Hindlimb muscle (tissue), 1 donor: ENCODE data around the gene RGS19. TPM values are rescaled to one million over a fixed set of nuclear protein-coding genes. Genes with fewer than 3 reads are reported as not detected.

ENCODE experiments used
- DNase-seq: peaks from one replicate; pipeline ENCODE4 v3.0.0-alpha.2; 2013
- polyA plus RNA-seq: library from polyadenylated mRNA; unstranded; fragments of 120-200 nt; gene quantifications from one replicate; pipeline ENCODE4 v1.2.1, GENCODE V29; 2013; ENCODE audit not compliant: insufficient read length

RGS19 gene
- polyA plus RNA-seq, 1 donor = 6.9 TPM

DNA sequence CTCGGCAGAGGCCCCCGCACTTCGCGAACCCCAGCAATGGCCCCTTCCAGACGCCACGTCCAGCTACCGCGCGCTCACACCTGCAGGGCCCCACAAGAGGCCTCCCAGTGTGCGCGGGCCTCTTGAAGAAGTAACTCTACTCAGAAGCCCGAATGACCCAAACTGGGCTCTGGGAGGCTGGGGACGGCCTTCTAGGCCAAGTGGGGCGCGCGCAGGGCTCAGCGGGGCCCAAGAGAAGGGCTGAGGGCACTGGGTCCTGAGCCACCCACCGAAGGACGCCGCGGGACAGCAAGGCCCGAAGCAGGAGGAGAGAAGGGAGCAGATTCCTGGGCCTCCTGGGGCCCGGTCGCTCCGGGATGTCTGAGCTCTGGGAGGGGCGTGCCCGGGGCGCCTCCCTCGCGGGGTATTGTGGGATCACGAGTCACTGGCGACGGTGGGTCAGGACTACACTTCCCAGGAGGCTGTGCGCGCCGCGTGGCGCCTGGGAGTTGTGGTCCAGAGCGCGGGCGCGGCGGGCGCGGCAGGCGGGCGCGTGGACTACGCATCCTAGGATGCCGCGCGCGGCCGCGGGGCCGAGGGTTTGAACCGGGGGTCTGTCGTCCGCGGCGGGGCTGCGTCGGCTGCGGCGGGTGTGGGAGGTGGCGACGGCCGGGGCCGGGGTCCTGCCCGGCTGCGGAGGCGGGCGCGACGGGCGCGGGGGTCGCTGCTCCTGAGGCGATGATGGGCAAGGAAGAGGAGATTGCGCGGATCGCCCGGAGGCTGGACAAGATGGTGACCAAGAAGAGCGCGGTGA, 16.5 kb downstream of the RGS19 start, which contains the start of gene TCEA2:
Gene TCEA2, plus strand, starts transcription at position 603 of the 793 bp plus-strand sequence. Its CDS starts 115 bp downstream, at position 718.
- DNase-seq = peak; percentile 97

DNA sequence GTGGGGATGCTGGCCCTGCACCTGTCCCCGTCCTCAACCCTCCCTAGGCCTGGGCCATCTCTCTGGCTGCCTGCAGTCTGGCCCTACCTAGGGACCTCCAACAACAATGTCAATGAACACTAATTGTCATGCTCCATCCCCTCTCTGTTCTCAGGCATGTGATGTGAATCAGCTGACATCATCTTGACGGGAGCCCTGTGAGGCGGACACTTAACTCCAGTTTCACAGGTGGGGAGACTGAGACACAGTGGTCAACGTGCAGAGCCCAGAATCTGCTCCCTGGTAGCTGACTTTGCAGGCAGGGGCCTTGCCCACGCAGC, 17.1 kb downstream of the RGS19 start:
- no peak for DNase-seq

DNA sequence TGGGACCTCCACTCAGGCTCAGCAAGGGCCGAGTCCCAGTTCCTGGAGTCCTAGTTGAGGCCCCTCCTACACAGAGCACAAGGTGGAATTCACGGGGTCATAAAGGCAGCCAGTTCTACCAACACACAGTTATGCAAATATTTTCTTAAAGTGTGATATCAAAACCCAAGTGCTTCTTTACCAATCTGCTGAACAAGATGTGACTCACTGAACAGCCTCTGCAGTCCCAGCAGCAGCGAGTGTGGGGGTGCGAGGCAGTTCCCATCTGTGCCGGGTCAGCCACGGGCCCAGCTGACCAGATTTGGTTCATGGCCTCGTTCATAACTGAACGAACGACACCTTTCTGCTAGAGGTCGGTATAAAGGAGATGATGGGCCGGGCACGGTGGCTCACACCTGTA, 20.8 kb downstream of the RGS19 start:
- DNase-seq = no peak

DNA sequence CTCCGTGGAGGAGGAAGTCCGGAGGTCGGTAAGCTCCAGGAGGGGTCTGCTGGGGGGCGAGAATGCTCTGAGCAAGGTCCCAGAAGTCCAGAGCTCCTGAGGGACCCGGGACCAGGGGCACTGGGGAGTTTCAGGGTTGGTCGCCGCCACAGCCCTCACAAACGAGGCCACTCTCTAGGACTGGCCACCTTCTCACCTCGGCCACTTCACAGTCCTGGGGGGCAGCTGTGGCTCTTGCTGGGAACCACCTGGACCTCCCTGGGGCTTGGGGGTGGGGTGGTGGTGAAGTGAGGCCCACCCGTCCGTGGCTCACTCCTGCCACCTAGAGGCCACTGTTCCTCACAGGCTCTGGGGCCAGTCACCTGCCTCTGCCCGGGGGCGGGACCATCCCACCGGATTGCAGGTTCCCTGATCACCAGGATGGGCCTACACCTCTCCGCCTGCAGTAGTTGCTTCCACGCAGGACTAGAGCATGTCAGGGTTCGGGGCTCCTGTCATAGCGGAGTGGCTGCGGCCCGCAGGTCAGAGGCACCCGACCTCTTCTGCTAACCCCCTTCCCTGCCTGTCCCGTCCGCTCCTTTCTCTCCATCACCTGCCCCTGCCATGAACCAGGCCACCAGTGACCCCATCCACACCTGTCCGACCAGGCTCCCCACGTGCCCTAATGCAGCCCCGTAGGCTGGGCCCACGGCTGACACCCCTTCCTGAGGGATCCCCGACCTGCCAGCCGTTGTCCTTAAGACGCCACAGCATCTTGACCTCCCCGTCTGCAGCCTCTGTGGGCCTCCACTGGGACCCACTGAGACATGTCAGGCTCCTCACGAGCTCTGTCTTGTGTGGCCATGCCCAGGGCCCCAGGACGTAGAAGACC, 21.5 kb downstream of the RGS19 start:
- DNase-seq = peak; percentile 61

DNA sequence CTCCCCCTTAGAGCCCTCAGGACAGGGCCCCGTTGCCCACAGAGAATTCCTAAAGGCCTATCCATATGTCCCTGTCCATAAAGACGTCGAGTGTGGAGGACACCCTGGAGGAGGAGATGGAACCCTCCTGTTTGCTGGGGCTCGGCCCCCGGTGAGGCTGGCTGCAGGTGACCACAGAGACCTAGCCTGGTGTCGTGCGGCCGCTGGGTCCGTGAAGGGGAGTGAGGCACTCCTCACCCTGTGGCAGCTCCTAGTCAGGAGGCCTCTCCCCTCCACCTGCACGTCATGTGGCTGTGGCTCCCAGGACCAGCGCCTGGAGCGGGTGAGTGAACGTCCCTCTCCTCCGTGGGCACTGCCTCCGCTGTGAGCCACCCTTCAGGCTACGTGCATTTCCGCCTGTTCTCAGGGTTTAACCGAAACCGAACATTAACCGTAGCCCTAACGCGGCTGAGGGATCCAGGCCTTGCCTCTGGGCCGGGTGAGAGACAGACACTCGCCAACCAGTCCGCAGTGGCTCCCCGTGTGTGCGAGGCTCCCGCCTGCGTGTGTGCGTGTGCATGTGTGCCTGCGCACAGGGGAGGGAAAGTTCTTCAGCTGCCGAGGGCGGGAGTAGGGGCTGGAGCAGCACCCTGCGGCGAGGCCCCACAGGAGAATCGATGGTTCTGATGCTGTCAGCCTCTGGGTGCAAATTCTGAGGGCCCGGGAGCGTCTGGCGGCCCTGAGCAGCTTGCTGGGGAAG, 22.3 kb downstream of the RGS19 start:
- DNase-seq = no peak

DNA sequence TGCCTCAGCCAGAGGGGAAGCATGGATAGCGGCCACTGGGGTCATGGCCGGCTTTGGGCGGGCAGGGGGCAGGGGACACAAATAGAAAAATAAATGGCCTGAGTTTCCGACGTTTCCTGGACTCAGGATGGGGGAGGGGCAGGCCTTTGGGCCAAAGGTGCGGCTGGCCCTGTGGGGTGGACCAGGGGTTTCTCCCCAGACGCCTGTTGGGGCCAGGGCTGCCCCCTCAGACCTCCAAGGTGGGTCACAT, 22.8 kb downstream of the RGS19 start:
- no peak for DNase-seq

DNA sequence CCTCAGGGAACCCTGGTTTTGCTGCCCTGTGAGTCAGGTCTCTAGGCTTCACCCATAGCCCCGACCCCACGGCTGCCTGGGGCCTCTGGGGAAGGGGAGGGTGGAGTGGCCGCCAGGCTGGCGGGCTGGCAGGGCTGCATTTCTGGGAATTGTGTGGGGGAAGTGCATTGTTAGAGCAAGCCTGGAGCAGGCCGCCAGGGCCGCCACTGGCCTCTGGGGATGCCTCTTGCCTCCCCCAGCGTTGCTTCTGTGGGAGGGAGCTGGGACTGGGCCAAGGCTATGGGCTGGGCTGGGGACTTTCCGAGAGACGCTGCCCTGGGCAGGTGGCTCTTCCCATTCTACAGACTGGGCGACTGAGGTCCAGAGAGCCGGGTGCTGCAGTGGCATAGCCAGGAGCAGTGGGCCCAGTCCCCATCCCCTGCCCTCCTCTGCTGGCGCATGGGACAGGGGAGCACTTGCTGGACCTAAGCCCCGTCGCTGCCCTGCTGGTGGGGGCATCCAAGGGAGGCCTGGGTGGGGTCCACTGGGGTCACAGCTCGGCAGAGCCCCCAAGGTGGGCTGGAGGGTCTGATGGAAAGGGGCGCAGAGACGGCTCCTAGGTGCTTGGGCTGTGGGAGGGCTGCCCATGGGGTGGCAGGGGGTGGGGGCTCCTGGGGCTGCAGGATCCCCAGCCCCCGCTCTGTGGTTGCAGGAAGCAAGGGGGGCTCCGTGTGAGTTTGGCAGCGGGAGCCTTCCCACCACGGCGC, 23.3 kb downstream of the RGS19 start:
- no peak for DNase-seq

DNA sequence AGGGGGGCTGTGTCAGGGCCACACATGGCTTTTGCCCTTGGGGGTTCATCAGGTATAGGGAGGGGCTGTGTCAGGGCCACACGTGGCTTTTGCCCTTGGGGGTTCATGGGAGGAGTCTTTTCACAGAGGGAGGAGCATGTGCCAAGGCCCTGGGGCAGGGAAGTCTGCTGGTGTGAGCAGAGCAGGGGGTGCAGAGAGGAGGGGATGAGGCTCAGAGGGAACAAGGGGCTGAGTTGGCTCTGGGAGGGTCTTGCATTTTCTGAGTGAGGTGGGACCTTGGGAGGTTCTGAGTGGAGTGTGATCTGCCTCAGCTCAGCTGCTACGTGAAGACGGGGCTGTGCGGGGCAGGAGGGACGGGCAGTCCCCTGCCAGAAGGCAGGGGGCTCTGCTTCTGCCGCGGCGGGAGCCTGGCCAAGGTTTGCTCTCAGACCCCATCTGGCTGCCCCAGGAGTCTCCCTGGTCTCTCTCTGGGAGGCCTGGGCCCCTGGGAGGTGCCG, 23.9 kb downstream of the RGS19 start:
- DNase-seq = no peak

DNA sequence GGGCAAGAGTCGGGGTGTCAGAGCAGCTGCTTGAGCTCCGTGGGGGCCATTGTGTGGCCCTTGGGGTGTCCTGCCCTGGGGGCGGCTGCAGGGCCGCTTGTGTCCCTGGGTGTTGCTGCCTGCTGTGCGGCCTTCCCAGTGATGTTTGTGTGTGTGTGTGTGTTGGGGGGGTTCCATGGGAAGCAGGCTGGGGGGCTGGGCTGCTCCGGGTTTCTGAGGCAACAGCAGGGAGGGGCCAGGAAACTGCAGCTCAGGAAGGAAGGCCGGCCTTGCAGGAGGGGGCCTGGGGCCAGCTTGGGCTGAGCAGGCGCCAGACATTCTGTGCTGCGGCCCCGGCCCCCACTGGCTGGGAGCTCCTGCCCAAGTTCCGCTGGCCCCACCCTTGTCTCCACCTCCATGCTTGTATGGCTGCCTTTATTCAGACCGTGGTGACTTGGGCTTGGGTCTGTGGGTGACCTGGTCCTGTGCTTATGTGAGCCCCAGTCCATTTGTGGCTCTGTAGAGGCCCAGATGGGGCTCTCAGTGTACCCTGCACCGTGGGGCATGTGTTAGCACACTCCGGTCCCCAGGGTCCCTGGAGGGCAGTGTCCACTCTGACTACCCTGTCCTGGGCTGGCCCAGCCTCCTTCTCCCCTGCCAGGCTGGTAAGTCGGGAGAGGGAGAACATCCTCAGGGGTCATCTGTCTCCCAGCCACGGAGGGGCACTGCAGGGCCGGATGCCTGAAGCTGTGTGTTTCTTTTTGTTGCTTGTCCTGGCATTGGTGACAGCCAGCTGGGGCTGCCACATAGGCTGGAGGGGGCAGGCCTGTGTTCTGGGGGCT, 25.3 kb downstream of the RGS19 start:
- peak; percentile 62 for DNase-seq

DNA sequence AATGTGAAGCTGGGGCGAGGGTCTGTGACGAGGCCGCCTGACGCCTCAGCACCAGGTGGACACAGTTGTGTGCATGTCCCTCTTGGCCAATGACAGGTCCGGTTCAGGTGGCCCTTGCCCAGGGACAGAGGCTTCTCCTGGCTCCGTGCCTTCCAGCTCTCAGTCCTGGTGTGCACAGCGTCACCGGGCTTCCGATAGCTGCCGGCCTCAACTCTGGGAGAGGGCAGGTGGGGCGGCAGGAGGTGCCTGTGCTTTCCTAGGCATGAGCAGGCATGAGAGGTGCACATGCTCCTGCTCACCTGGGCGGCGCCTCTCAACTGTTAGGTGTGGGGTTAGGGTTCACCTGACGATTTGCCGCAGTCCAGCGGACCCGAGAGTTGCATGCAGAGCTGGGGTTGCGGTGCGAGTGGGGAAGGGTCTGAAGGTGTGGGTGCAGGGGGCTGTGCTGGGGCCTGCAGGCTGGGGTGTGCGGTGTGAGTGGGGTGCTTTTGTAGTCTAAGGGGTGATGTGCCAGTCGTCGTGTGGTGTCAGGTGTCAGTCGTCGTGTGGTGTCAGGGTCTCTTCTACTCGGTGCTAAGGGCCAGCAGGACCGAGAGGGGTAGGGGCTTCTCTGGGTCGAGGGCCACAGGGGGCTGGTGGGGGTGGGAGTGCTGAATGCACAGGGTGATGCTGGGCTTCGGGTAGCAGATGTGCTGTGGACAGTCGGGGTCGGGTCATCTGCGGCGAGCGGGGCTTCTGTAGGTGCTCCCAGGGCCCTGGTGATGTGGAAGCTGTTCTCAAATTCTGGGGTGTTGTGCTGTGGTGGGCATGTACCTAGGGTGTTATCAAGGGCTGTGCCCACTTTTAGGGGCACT, 26.1 kb downstream of the RGS19 start:
- no peak for DNase-seq

DNA sequence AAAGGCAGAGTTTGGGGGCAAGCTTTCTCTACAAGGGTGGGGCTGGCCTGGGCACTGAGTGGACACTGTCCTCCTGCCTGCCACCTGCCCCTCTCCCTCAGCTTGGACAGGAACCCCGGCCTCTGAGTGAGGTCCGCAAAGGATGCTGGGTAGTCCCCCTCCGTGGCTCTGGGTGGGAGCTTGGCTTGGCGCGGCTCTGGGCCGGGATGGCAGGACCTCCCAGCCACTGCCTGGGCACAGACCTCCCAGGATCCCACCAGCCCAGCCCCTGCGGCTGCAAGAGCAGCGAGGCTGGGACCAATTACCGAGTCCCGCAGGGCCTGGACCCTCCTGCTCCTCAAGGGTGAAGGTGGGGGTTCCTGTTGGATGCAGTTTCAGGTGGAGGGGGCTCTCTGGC, 27.0 kb downstream of the RGS19 start:
- DNase-seq = no peak

DNA sequence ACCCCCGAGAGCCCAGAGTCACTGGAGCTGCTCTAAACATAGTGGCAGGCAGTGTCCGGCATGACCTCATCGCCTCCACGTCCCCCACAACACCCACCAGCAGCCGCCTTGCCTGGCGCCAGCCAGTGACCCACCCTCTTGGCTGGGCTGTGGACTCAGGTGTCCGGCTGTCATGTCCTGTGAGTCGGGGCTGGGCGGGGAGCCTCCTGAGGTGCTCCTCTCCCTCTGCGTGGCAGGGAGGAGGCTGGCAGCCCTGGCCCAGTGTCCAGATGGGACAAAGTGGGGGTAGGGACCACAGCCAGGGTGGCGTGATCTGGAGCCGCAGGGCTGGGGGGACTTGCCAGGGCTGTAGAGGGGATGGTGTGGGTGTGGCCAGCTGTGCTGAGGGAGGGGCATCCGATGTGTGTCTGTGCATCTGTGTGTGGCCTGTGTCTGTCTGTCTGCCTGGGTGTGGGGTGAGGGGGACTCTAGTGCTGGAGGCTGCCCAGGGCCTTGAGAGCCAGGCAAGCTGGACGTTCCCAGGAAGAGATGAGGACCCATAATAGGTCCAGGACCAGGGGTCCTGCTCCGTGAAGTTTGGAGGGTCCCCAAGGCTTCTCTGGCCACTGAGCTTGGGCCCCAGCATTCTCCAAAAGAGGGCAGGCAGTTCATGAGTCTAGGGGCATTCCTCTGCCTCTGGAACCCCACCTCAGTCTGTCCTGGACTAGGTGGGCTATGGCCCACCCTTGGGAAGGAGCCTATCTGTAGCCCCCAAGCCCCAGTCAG, 27.6 kb downstream of the RGS19 start:
- DNase-seq = no peak

DNA sequence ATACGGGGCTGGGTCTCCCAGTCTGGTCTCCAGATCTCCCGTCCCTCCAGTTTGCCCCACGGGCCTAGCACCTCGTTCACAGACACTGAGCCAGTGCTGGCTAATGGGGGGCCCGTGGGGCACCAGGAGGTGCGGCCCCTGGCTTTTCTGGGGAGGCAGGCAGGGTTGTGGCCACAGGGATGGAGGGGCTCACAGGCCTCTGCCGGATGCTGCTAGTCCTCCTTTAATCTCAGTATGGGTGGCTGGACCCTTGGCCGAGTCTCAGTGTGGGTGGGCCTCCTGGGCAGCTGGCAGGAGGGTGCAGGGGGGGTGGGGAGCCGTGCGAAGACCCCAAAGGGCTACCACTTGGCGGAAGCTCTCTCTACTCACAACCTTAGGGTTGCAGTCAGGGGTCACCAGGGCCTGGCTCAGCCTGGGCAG, 28.3 kb downstream of the RGS19 start:
- DNase-seq = no peak

DNA sequence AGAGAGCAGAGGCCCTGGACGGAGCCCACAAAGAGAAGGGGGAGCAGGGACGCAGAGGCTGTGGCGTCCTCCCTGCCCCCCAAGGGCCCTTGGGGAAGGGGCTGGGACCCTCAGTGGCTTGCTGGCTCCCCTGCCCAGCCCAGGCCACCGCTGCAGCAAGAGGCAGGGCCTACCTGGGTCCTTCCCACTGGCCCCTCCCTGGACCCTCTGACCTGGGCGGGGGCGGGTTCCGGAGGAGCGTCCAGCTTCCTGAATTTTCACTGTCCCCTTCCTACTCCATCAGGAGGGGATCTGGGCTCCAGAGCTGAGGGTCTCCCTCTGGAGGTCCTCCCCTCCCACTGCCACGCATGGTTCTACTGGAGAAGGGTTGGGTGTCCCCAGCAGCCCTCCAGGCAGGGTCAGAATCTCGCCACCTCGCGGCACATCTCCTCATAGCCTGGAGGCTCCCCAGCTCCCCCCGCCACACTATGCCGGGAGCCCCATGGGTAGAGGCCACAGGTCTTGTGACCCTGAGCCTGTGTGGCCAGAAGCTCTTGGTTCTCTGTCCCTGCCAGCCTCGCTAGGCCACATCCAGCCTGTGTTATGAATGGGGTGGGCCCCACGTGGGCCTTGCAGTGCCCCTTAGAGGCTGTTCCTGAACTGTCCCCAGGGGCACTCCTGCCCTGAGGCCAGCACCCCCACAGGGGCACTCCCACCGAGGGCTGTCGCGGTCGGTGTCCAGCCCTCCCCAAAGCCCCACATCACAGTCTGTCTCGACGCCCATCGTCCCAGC, 28.9 kb downstream of the RGS19 start:
- DNase-seq = no peak

DNA sequence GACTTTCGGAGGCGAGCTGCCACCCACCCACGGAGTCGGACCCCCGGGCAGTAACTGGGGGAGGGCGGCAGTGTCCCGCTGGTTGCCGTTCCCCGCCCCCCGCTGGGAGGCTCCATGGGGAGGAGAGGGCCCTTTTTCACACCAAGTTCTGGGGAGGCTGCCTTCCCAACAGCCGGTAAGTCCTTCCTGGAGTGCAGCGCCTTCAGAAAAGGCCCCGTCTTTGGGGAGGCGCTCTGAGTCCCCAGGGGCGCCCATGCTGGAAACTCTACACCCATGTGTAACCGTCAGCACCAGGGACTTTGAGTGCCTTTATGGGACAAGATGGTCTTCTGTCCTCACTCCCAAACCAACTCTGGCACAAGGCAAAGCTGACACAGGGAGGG, 29.4 kb downstream of the RGS19 start:
- no peak for DNase-seq

DNA sequence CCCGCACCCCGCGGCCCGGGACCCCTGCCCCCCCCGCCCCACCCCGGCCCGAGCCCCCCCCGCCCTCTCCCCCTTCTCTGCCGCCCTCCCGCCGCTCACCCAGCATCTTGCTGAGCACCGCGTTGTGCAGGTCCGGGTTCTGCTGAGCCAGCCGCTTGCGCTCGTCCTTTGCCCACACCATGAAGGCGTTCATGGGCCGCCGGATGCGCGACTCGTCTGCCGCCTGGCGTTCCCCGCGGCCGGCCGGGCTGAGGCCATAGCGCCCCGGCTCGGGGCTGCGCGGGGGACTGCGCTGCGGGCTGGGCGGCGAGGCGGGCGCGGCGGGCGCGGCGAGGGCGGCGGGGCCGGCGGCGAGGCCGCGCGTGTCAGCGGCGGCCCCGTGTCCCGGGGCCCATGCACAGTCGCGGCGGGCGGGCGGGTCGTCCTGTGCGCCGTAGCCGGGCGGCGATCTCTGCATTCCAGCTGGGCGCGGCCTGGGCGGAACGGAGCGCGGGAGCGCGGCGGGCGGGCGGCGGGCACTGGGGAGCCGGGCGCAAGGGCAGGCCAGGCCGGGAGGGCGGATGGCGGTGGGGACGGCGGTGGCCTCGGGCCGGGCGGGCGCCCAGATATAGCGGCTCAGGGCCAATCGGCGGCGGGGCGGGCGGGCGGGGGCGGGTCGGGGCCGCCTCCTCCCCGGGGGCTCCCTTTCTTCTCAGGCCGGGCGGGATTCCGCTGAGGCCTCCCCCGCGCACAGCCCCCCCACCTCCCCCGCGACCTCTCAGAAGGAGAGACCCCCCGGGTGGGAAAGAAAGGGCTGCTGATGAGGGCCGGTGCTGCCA, 30.0 kb downstream of the RGS19 start, which contains the start of gene SOX18:
Gene SOX18, minus strand, starts transcription at position 580 of the 818 bp plus-strand sequence. Its CDS starts 123 bp downstream, at position 457.
- DNase-seq = no peak

DNA sequence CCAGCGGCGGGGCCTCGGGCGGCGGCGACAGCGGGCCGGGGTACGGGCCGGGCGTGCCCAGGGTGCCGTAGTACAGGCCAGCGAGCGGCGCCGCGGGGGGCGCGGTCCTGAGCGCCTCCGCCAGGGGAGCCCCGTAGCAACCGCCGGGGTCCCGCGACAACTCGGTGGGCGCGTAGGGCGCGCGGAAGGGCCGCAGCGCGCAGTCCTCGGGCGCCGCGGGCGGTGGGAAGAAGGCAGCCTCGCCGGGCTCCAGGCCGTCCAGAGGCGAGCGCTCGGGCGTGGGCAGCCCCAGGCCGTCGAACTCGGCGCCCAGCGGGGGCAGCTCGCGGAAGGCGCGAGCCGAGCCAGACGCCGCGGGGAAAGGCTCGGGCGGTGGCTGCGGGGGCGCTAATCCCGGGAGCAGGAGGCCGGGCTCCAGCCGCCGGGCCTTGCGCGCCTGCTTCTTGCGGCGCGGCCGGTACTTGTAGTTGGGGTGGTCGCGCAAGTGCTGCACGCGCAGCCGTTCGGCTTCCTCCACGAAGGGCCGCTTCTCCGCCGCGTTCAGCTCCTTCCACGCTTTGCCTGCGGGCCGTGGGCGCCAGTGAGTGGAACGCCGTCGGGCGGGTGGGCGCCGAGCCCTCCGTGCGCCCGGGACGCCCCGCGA, 30.8 kb downstream of the RGS19 start:
- DNase-seq = no peak
